Right lobe of liver (tissue), 6 donors: Measurements from ENCODE around the gene DDX4. TPM values are rescaled to one million over a fixed set of nuclear protein-coding genes. Genes with fewer than 3 reads are reported as not detected.

Experiments used
- ATAC-seq, 4 donors: fragments of 200-7000 bp; cut with Tn5 transposase; one replicate each; pipeline ENCODE4 v1.9.1; 2020; ENCODE audit warnings: mild to moderate bottlenecking in 4 of 4, moderate library complexity in 4 of 4
- DNase-seq, 3 donors: peaks; one replicate each; pipeline ENCODE4 v3.0.0-alpha.2; 2020
- H3K27ac ChIP-seq, 3 donors: fragments of 200-600 bp; one replicate each; pipeline ENCODE4 v1.8.0; 2022
- H3K27me3 ChIP-seq, 2 donors: fragments of 200-600 bp; one replicate each; pipeline ENCODE4 v1.8.0; 2022
- H3K36me3 ChIP-seq, 4 donors: fragments of 200-600 bp; sonication (generic) in 1 of 4; one replicate each; pipeline versions ENCODE4 v1.5.1 to v1.8.0; 2017 to 2022; ENCODE audit warnings: control low read depth in 1 of 4
- H3K4me1 ChIP-seq, 4 donors: fragments of 200-600 bp; sonication (generic) in 1 of 4; one replicate each; pipeline versions ENCODE4 v1.5.1 to v1.8.0; 2017 to 2022; ENCODE audit warnings: control low read depth in 1 of 4
- H3K4me3 ChIP-seq, 3 donors: fragments of 200-600 bp; one replicate each; pipeline ENCODE4 v1.8.0; 2022
- H3K9me3 ChIP-seq, 4 donors: fragments of 200-600 bp; sonication (generic) in 1 of 4; one replicate each; pipeline versions ENCODE4 v1.5.1 to v1.8.0; 2017 to 2022; ENCODE audit warnings: control low read depth in 1 of 4
- CTCF ChIP-seq, 4 donors: fragments of 200-600 bp in 3 of 4; fragments of 450-650 bp in 1 of 4; IDR thresholded peaks; one replicate each; pipeline versions ENCODE4 v1.5.1 to v1.8.0; 2016 to 2022; ENCODE audit warnings: antibody characterized with exemption in 4 of 4, mild to moderate bottlenecking in 2 of 4
- POLR2A ChIP-seq: fragments of 450-650 bp; IDR thresholded peaks from one replicate; pipeline ENCODE4 v1.6.1; 2017; ENCODE audit warnings: antibody characterized with exemption, mild to moderate bottlenecking
- WGBS: methylation state at CpG from one replicate; pipeline ENCODE4 v1.1.6; 2018; ENCODE audit warnings: low coverage, low lambda C conversion rate; ENCODE audit not compliant: insufficient coverage; ENCODE audit errors: missing lambda C conversion rate; 5-methylcytosine and 5-hydroxymethylcytosine counted together
- intact Hi-C, 2 donors: fragments of 100-400 bp; cut with DNase I; formaldehyde crosslinking; loops; one replicate each; pipeline versions ENCODE4 v1.11.2 to v1.14.1; 2022
- total RNA-seq, 6 experiments: library from RNA; depleted of rRNA in 2 of 6; stranded (reverse); fragments of >200 nt in 2 of 6; fragmentation: NEBNext Ultra II Directional in 3 of 6; extraction: Animal tissue kit (Norgen Biotek cat#: 25700) in 3 of 6; gene quantifications; one replicate each; pipeline versions ENCODE4 v1.1.0 to v1.2.4, GENCODE V29; 2016 to 2023
- donor health status: DM: no; HTN: yes; CAD: no.
- donor health status: DM: no; HTN: no; CAD: no.
- donor health status: DM: no; HTN: no; CAD: no.
- donor health status: DM: no; HTN: yes; CAD: no.
- donor health status: DM: no; HTN: yes; CAD: no.

Gene DDX4
- total RNA-seq, 6 experiments from 2014 or later = not detected

DNA sequence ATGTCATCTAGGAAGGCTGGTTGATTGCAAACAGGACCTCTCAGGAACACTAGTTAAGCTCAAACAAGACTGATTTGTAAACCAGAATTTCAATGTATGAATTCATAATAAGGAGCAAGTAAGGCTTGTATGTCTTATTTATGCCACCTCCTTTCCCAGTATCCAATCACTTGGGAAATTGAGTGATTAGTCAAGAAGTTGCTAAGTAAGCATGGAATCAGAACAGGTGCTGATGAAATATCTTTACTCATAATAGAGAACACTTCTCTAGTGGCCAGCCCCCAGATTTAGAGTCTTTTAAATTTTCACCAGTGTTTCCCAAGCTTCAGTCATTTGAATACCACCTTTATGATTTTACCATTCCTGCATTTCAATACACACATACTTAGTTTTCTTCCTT, 5.3 kb upstream of the DDX4 start:
- no peak overlapping the region for H3K4me3 ChIP-seq
- no peak for TF ChIP-seq POLR2A
- TF ChIP-seq CTCF (IDR thresholded peaks at IDR 0.05) = no peak
- no peak overlapping the region for H3K27ac ChIP-seq
- DNase-seq (no peak), ATAC-seq (no peak)
- intact Hi-C loops = no loop called here
- no peaks in the 10 kb centered on the region for H3K4me1 ChIP-seq
- no peaks in the 10 kb centered on the region for H3K27me3 ChIP-seq
- no peaks in the 10 kb centered on the region for H3K9me3 ChIP-seq
- no peaks in the 10 kb centered on the region for H3K36me3 ChIP-seq

DNA sequence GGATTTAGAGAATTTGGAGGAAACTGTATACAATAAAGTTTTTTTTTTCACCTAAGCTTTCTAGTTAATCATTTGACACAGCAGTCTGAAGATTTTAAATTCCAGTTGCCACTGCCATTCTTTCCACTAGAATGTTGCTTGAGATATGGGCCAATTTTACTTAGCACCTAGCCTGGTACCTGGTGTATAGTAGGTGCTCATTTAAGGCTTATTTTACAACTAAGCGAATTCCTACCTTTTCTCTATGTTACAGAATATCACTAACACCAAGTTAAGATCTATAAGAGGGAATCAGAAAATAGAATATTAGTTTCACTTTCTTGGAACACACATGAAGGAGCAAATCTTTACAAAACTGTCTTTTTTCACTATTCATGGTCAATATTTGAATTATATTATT, 3.2 kb upstream of the DDX4 start:
- Histone ChIP-seq H3K9me3 (no peaks in the 10 kb centered on the region), H3K4me1 (no peaks in the 10 kb centered on the region), H3K27ac (no peak overlapping the region), H3K4me3 (no peak overlapping the region), H3K36me3 (no peaks in the 10 kb centered on the region), H3K27me3 (no peaks in the 10 kb centered on the region)
- intact Hi-C loops = no loop called here
- DNase-seq = no peak
- no peak for ATAC-seq
- WGBS = 92% methylated on average over 1 of the region's 1 CpG
- TF ChIP-seq POLR2A (no peak), CTCF (IDR thresholded peaks at IDR 0.05) (no peak)

GRCh38 chr5:55742778-55743177, 4.9 kb downstream of the DDX4 start:
- DNase-seq (no peak), ATAC-seq (no peak)
- Histone ChIP-seq H3K9me3 (no peaks in the 10 kb centered on the region), H3K4me1 (no peaks in the 10 kb centered on the region), H3K4me3 (no peak overlapping the region), H3K27ac (no peak overlapping the region), H3K27me3 (no peaks in the 10 kb centered on the region), H3K36me3 (no peaks in the 10 kb centered on the region)
- intact Hi-C loops = no loop called here
- WGBS = 100% methylated on average over 3 of the region's 3 CpGs
- TF ChIP-seq CTCF (IDR thresholded peaks at IDR 0.05) (no peak), POLR2A (no peak)

DNA sequence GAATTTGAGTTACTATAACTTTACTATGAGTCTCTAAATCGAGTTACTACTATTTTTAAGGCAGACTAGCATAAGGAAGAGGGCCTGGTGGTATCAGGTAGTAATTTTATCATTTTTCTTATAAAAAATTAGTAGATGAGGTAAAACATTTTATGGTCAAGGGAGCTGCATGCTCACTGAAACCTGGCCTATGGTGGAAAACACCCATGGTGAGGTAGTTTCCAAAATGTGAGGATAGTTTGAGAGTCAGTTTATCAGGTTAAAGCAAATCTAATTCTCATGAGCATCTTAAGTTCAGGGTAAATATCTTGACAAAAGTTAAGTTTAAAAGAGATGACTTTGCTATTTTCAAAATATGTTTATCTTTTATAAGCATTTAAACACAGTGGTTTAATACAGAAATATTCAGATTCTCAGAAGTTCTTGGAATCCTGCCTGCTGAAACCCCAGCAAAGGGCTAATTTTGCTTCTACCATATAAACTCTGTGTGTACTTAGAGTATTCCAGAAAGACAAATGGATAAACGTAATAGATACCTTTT, 10.0 kb downstream of the DDX4 start:
- no peak for ATAC-seq
- no peaks in the 10 kb centered on the region for H3K36me3 ChIP-seq
- DNase-seq = no peak
- TF ChIP-seq CTCF (IDR thresholded peaks at IDR 0.05) (no peak), POLR2A (no peak)
- no peaks in the 10 kb centered on the region for H3K9me3 ChIP-seq
- no peak overlapping the region for H3K4me3 ChIP-seq
- no peak overlapping the region for H3K27ac ChIP-seq
- H3K27me3 ChIP-seq = no peaks in the 10 kb centered on the region
- no peaks in the 10 kb centered on the region for H3K4me1 ChIP-seq
- intact Hi-C loops = no loop called here
- WGBS = 60% methylated on average over 2 of the region's 2 CpGs

DNA sequence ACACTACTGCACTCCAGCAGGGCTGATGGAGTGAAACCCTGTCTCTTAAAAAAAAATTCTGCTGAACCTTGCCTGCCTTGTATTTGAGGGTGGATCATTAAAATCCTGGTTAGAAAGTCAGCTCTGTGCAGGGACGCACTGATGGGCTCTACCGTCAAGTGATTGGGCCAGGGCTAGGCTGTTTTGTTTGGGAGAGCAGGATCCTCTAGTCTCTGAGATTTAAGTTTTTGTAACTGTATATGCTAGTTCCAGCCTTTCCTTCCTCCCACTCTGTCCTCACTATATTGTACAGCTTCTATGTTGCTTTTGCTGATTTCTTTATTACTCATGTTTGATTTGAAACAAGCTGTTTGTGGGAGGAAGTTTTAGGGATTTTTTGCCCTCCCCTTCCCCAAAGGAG, 11.5 kb downstream of the DDX4 start:
- H3K4me3 ChIP-seq = no peak overlapping the region
- no CpG with 5 or more reads among the region's 2 CpGs for WGBS
- no peaks in the 10 kb centered on the region for H3K27me3 ChIP-seq
- intact Hi-C loops = no loop called here
- DNase-seq (no peak), ATAC-seq (no peak)
- H3K27ac ChIP-seq = no peak overlapping the region
- H3K36me3 ChIP-seq = no peaks in the 10 kb centered on the region
- H3K9me3 ChIP-seq = no peaks in the 10 kb centered on the region
- TF ChIP-seq CTCF (IDR thresholded peaks at IDR 0.05) (no peak), POLR2A (no peak)
- H3K4me1 ChIP-seq = no peaks in the 10 kb centered on the region
